Astrocyte (in vitro differentiated cells and primary cell): Measurements from ENCODE around the gene SHB. TPM values are rescaled to one million over a fixed set of nuclear protein-coding genes. Genes with fewer than 3 reads are reported as not detected.

Experiments used
- DNase-seq: peaks from one replicate; pipeline ENCODE4 v3.0.0-alpha.2; 2010; ENCODE audit warnings: low read depth
- FAIRE-seq: peaks from 2 replicates; lab custom pipeline; 2011; peaks lifted over from hg19 to GRCh38; lab: Jason Lieb, UNC
- H2AFZ ChIP-seq: 2 replicates; pipeline ENCODE4 v1.6.0; 2012; ENCODE audit warnings: low read depth, low read length, inconsistent platforms
- H3K27ac ChIP-seq: 2 replicates; pipeline ENCODE4 v1.5.1; 2011; ENCODE audit warnings: low read depth, low read length, inconsistent platforms
- H3K27me3 ChIP-seq: 2 replicates; pipeline ENCODE4 v1.6.0; 2011; ENCODE audit warnings: low read length, inconsistent platforms; ENCODE audit not compliant: insufficient read depth
- H3K36me3 ChIP-seq: 2 replicates; pipeline ENCODE4 v1.5.1; 2011; ENCODE audit warnings: low read length, inconsistent platforms; ENCODE audit not compliant: insufficient read depth
- H3K4me1 ChIP-seq: 2 replicates; pipeline ENCODE4 v1.5.1; 2011; ENCODE audit warnings: low read length, inconsistent platforms; ENCODE audit not compliant: insufficient read depth
- H3K4me2 ChIP-seq: 2 replicates; pipeline ENCODE4 v1.6.0; 2012; ENCODE audit warnings: low read length, inconsistent platforms
- H3K4me3 ChIP-seq: 2 replicates; pipeline ENCODE4 v1.5.1; 2011; ENCODE audit warnings: low read depth, mild to moderate bottlenecking, low read length, inconsistent platforms; ENCODE audit not compliant: insufficient read depth
- H3K79me2 ChIP-seq: 2 replicates; pipeline ENCODE4 v1.6.0; 2012; ENCODE audit warnings: mild to moderate bottlenecking, low read length, inconsistent platforms; ENCODE audit not compliant: insufficient read depth
- H3K9ac ChIP-seq: 2 replicates; pipeline ENCODE4 v1.6.0; 2012; ENCODE audit warnings: mild to moderate bottlenecking, low read length, inconsistent platforms
- H3K9me3 ChIP-seq: 2 replicates; pipeline ENCODE4 v1.5.1; 2012; ENCODE audit warnings: low read depth, mild to moderate bottlenecking, low read length, inconsistent platforms; ENCODE audit not compliant: insufficient read depth
- H4K20me1 ChIP-seq: 2 replicates; pipeline ENCODE4 v1.6.0; 2012; ENCODE audit warnings: low read length, inconsistent platforms; ENCODE audit not compliant: insufficient read depth
- H3K27ac Mint-ChIP-seq: one replicate; pipeline ENCODE4 v1.8.0; 2021; ENCODE audit warnings: mild to moderate bottlenecking, mixed read lengths; ENCODE audit not compliant: unreplicated experiment
- H3K27me3 Mint-ChIP-seq: one replicate; pipeline ENCODE4 v1.8.0; 2021; ENCODE audit warnings: low read depth, mixed read lengths; ENCODE audit not compliant: unreplicated experiment
- H3K36me3 Mint-ChIP-seq: one replicate; pipeline ENCODE4 v1.8.0; 2021; ENCODE audit warnings: low read depth, mixed read lengths; ENCODE audit not compliant: unreplicated experiment
- H3K4me1 Mint-ChIP-seq: one replicate; pipeline ENCODE4 v1.8.0; 2021; ENCODE audit warnings: low read depth, mixed read lengths; ENCODE audit not compliant: unreplicated experiment
- H3K4me3 Mint-ChIP-seq: one replicate; pipeline ENCODE4 v1.8.0; 2021; ENCODE audit warnings: mild to moderate bottlenecking, moderate library complexity, mixed read lengths; ENCODE audit not compliant: unreplicated experiment
- H3K9me3 Mint-ChIP-seq: one replicate; pipeline ENCODE4 v1.8.0; 2021; ENCODE audit warnings: mild to moderate bottlenecking, mixed read lengths; ENCODE audit not compliant: unreplicated experiment
- EZH2 ChIP-seq: IDR thresholded peaks from 2 replicates; pipeline ENCODE4 v1.6.1; 2012; ENCODE audit warnings: mild to moderate bottlenecking, low read length, inconsistent platforms; ENCODE audit not compliant: insufficient read depth
- total RNA-seq: library from RNA; stranded (reverse); gene quantifications from 2 replicates; pipeline ENCODE4 v1.2.1, GENCODE V29; 2021
- TF ChIP-seq, protein P1 (sequence below): IDR thresholded peaks from 2 replicates; pipeline ENCODE4 v1.5.1; 2011; ENCODE audit warnings: low read depth, mild to moderate bottlenecking, inconsistent platforms, low read length, moderate library complexity; ENCODE audit not compliant: insufficient read depth

Gene SHB
- total RNA-seq, 1 donor from 2014 or later: 53.4 TPM

- Histone ChIP-seq H2AFZ (no peak overlapping the region), H3K9ac (no peak overlapping the region), H3K36me3 (peaks cover 4% of the 10 kb centered on the region), H3K4me2 (no peak overlapping the region), H4K20me1 (peaks cover 33% of the 10 kb centered on the region), H3K79me2 (peaks cover 42% of the 10 kb centered on the region), H3K27me3 (no peaks in the 10 kb centered on the region), H3K9me3 (no peaks in the 10 kb centered on the region), H3K4me1 (peaks cover 28% of the 10 kb centered on the region), H3K27ac (no peak overlapping the region), H3K4me3 (no peak overlapping the region)
- H3K36me3 Mint-ChIP-seq: peaks cover 20% of the 10 kb centered on the region
- no peak for DNase-seq
- TF ChIP-seq EZH2: no peak
- TF ChIP-seq, protein P1, sequence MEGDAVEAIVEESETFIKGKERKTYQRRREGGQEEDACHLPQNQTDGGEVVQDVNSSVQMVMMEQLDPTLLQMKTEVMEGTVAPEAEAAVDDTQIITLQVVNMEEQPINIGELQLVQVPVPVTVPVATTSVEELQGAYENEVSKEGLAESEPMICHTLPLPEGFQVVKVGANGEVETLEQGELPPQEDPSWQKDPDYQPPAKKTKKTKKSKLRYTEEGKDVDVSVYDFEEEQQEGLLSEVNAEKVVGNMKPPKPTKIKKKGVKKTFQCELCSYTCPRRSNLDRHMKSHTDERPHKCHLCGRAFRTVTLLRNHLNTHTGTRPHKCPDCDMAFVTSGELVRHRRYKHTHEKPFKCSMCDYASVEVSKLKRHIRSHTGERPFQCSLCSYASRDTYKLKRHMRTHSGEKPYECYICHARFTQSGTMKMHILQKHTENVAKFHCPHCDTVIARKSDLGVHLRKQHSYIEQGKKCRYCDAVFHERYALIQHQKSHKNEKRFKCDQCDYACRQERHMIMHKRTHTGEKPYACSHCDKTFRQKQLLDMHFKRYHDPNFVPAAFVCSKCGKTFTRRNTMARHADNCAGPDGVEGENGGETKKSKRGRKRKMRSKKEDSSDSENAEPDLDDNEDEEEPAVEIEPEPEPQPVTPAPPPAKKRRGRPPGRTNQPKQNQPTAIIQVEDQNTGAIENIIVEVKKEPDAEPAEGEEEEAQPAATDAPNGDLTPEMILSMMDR: no peak
- H3K4me1 Mint-ChIP-seq: peaks cover 32% of the 10 kb centered on the region
- no peaks in the 10 kb centered on the region for H3K27me3 Mint-ChIP-seq
- H3K4me3 Mint-ChIP-seq: no peak overlapping the region
- H3K9me3 Mint-ChIP-seq: no peaks in the 10 kb centered on the region
- no peak for FAIRE-seq
- peak overlapping the region; percentile 35 for H3K27ac Mint-ChIP-seq
Observed at GRCh38 chr9:37921168-37921510, 147.9 kb downstream of the SHB start.

DNA sequence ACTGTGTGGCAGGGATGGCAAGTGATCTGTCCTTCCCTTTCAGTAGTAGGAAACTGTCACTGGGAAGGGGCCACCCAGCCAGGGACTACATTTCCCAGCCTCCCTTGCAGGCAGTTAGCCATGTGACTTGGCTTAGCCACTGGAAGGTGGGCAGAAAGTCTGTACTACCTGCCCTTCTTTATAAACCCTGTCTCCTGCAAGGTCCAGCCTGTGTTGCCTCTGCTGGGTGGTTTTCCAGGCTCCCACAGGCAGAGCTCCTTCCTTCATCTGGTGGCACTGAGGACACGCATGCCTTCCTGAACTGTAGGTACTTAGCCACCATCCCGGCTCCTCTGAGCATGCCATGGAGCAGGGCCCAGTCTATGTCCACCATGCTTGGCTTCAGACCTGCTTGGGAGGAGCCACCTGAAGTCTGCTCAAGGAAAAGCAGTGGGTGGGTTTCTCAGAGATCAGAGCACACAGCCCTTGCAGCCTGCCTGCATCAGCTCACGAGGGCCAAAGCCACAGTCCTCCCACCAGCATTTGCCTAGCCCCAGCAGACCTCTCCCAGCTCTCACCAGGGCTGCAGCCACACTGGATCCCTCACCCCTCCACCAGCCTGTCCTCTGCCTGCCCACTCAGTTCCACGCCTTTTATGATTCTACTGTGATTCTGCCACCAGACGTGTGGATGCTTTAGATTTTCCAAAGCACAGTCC, 148.4 kb downstream of the SHB start:
- Mint-ChIP-seq H3K27ac (no peak overlapping the region), H3K4me3 (no peak overlapping the region), H3K4me1 (peaks cover 28% of the 10 kb centered on the region), H3K27me3 (no peaks in the 10 kb centered on the region), H3K36me3 (peaks cover 22% of the 10 kb centered on the region), H3K9me3 (no peaks in the 10 kb centered on the region)
- H4K20me1 ChIP-seq: peaks cover 29% of the 10 kb centered on the region
- no peak for FAIRE-seq
- no peak overlapping the region for H3K4me3 ChIP-seq
- TF ChIP-seq, protein P1: no peak
- TF ChIP-seq EZH2: no peak
- H3K9me3 ChIP-seq: no peaks in the 10 kb centered on the region
- peaks cover 36% of the 10 kb centered on the region for H3K79me2 ChIP-seq
- peaks cover 4% of the 10 kb centered on the region for H3K36me3 ChIP-seq
- no peak overlapping the region for H3K9ac ChIP-seq
- H2AFZ ChIP-seq: no peak overlapping the region
- DNase-seq: no peak
- H3K27ac ChIP-seq: no peak overlapping the region
- peaks cover 24% of the 10 kb centered on the region for H3K4me1 ChIP-seq
- no peaks in the 10 kb centered on the region for H3K27me3 ChIP-seq
- H3K4me2 ChIP-seq: no peak overlapping the region

- no peak for DNase-seq
- H3K4me3 ChIP-seq: no peak overlapping the region
- no peaks in the 10 kb centered on the region for H3K27me3 Mint-ChIP-seq
- no peak for FAIRE-seq
- H3K9ac ChIP-seq: no peak overlapping the region
- no peak overlapping the region for H3K27ac Mint-ChIP-seq
- H3K27me3 ChIP-seq: no peaks in the 10 kb centered on the region
- H3K4me1 Mint-ChIP-seq: peaks cover 24% of the 10 kb centered on the region
- peaks cover 32% of the 10 kb centered on the region for H3K79me2 ChIP-seq
- peaks cover 23% of the 10 kb centered on the region for H3K36me3 Mint-ChIP-seq
- H3K4me2 ChIP-seq: no peak overlapping the region
- peaks cover 24% of the 10 kb centered on the region for H3K4me1 ChIP-seq
- no peaks in the 10 kb centered on the region for H3K9me3 ChIP-seq
- no peak overlapping the region for H3K4me3 Mint-ChIP-seq
- no peak overlapping the region for H3K27ac ChIP-seq
- H3K9me3 Mint-ChIP-seq: no peaks in the 10 kb centered on the region
- H2AFZ ChIP-seq: no peak overlapping the region
- TF ChIP-seq, protein P1: no peak
- no peak for TF ChIP-seq EZH2
- H4K20me1 ChIP-seq: peaks cover 22% of the 10 kb centered on the region
- peaks cover 4% of the 10 kb centered on the region for H3K36me3 ChIP-seq
Observed at GRCh38 chr9:37919956-37920335, 149.1 kb downstream of the SHB start.
